AG04449 (cell line): Measurements from ENCODE around the gene TIE1.

Experiments used
- CTCF ChIA-PET: fragments of 350-600 bp; formaldehyde crosslinking; extraction: SDS; loops from one replicate; lab custom pipeline; 2021; ENCODE audit warnings: antibody characterized with exemption; lab: Yijun Ruan, JAX
- POLR2A ChIA-PET: fragments of 400-600, 350-600 bp; formaldehyde crosslinking; extraction: SDS; loops from one replicate; lab custom pipeline; 2020; ENCODE audit warnings: antibody characterized with exemption, inconsistent platforms; lab: Yijun Ruan, JAX
- DNase-seq: peaks from one replicate; pipeline ENCODE4 v3.0.0-alpha.2; 2010; ENCODE audit warnings: low read depth, low spot score
- H3K4me3 ChIP-seq: 2 replicates; pipeline ENCODE4 v1.5.1; 2011; ENCODE audit warnings: low read depth, mild to moderate bottlenecking, control low read depth, low read length
- TF ChIP-seq, protein P1 (sequence below): IDR thresholded peaks from one replicate; pipeline ENCODE4 v1.5.1; 2011; ENCODE audit warnings: mild to moderate bottlenecking, moderate library complexity, low read length, control low read depth, inconsistent platforms; ENCODE audit not compliant: insufficient read depth; ENCODE audit errors: missing control alignments

TIE1 gene

DNA sequence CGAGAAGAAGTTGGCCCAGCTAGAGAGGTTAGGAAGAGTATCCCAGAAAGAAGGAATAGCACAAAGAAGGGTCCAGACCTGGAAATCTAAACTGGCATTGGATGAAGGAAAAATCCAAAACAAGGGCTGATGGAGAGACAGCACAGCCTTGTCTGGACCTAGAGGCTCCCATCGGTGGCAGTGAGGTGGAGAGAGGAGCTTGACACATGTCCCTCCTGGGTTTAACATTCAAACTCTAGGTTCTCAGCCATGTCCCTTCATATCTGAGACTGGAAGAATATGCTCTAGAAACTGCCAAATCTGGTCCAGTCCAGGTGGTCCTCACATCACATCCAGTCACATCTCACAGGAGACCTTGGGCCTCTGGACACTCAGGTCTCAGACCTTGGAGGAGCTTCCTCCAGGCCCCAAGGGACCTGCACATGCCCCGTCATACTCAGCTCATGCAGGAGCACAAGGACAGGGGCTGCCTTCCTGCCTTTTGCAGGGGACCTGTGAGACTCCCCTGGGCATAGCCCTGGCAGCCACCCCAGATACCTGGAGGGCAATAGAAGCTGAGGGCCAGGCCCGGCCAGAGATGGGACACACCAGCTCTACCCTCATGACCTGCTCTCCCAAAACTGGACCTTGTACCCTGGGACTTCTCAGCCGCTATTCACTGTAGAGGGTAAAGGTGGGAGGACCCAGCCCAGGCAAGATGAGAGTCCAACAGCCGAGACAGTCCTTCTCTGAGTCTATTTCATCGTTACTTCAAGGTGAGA is 23.5 kb upstream of the TIE1 start:
- no peak for DNase-seq
- TF ChIP-seq, protein P1, sequence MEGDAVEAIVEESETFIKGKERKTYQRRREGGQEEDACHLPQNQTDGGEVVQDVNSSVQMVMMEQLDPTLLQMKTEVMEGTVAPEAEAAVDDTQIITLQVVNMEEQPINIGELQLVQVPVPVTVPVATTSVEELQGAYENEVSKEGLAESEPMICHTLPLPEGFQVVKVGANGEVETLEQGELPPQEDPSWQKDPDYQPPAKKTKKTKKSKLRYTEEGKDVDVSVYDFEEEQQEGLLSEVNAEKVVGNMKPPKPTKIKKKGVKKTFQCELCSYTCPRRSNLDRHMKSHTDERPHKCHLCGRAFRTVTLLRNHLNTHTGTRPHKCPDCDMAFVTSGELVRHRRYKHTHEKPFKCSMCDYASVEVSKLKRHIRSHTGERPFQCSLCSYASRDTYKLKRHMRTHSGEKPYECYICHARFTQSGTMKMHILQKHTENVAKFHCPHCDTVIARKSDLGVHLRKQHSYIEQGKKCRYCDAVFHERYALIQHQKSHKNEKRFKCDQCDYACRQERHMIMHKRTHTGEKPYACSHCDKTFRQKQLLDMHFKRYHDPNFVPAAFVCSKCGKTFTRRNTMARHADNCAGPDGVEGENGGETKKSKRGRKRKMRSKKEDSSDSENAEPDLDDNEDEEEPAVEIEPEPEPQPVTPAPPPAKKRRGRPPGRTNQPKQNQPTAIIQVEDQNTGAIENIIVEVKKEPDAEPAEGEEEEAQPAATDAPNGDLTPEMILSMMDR, result no peak
- CTCF ChIA-PET, result no interaction called here
- POLR2A ChIA-PET, result interaction anchor here (0.5 kb wide), 1 partner anchor 18 kb away, joined by 3 read pairs; no protein-coding TSS in a partner anchor
- no peak overlapping the region for H3K4me3 ChIP-seq

DNA sequence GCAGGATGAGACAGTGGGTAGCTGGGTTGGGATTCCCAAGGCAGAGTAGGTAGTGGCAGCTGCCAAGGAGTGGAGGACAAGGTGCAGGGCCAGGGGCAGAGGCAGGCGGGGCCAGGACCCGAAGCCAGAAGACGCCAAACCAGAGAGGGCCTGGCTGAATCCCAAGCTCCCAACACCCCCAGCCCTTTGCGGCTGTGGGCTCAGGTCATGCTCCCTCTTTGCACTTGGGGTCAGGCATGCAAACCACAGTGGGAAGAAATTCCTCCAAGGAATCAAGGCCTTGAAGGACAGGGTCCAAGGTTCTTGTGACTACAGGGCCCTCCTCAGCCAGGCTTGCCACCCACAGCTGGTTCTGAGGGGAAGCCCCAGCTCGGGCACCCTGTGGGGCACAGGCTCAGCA is 21.6 kb upstream of the TIE1 start:
- ChIA-PET POLR2A (no interaction called here), CTCF (no interaction called here)
- no peak for DNase-seq
- TF ChIP-seq, protein P1, result no peak
- H3K4me3 ChIP-seq, result no peak overlapping the region

DNA sequence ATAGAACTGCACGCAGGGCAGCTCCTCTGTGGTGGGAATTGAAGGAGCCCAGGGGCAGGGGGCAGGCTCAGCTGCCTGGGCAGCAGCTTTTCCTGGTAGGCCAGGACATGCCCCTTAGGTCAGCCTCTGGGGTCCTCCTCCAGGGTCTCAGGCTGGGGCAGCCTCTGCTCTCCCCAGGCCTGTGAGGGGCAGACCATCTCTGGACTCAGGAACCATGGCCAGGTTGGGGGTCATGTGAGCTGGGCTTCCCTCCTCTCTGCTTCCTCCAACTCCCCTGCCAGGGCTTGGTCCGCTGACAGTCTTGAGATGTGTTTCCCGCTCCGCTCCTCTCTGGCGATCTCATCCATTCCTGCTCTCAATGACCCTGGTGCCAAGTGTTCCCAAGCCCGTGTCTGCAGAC is 21.1 kb upstream of the TIE1 start:
- ChIA-PET CTCF (interaction anchor here (0.7 to 1.1 kb wide), 2 partner anchors 9 to 78 kb away, joined by 3 read pairs; no protein-coding TSS in a partner anchor), POLR2A (no interaction called here)
- no peak overlapping the region for H3K4me3 ChIP-seq
- DNase-seq, result no peak
- TF ChIP-seq, protein P1, result no peak

DNA sequence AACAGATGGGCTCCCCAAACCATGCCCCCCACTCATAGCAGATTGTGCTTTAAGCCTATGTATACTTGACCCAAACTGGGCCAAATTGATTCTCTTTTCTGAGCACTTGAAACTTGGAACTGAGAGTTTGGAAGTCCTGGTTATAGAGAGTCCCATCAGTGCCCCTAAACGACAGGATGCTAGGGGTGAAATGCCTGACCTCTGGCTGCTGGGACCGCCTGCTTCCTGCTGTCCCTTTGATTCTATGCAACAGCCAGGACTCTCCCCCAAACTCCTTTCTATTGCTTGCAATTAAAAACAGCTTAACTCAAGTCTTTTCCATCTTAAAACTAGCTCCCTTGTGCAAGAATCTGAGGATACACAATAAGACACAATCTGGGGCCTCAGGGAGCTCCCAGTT is 20.1 kb upstream of the TIE1 start:
- TF ChIP-seq, protein P1, result no peak
- ChIA-PET CTCF (interaction anchor here (1.1 kb wide), 1 partner anchor 8 kb away, joined by 3 read pairs; no protein-coding TSS in a partner anchor), POLR2A (no interaction called here)
- DNase-seq, result no peak
- H3K4me3 ChIP-seq, result no peak overlapping the region

DNA sequence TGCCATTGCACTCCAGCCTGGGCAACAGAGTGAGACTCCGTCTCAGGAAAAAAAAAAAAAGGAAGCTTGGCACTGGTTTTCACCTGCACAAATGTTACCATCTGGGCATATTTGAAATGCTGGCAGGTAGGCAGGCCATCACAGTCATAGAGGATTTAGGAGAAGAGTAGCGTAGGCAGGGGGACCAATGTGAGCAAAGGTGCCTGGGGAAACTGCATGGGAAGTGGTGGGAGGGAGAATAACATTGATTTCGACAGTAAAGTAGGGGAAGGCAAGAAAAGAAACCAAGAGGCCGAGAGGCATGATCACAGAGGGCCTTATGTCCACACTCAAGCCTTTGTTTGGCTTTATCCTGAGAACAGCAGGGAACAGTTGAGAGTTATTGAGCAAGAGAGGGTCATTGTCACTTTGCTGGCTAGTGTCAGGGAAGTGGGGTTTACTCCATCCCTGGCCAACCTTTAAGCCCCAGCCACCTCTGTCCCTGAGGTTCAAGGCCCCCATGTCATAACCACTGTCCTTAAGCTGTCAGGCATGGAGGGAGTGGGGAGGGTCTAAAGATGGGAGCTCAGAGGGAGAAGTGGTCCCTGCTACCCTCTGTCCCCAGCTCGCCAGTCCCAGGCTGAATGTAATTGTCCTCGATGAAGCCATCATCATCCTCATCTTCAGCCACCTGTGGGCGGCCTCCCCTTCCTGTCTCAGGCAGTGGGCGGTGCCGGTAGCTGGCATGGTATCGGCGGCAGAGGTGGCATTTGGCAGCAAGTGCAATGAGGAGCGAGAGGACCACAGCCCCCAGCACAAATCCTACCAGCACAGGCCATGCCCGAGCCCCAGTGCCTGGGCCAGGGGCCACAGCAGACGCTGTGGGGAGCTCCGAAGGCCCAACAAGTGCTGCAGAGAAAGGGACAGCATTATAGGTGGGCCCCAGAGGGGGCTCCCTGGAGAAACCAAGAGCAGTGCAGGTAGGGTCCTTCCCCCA is 18.3 kb upstream of the TIE1 start:
- POLR2A ChIA-PET, result no interaction called here
- TF ChIP-seq, protein P1, result no peak
- no peak for DNase-seq
- CTCF ChIA-PET, result interaction anchor here (1.1 kb wide), 2 partner anchors 44 to 47 kb away, joined by 3 read pairs; no protein-coding TSS in a partner anchor
- H3K4me3 ChIP-seq, result no peak overlapping the region

DNA sequence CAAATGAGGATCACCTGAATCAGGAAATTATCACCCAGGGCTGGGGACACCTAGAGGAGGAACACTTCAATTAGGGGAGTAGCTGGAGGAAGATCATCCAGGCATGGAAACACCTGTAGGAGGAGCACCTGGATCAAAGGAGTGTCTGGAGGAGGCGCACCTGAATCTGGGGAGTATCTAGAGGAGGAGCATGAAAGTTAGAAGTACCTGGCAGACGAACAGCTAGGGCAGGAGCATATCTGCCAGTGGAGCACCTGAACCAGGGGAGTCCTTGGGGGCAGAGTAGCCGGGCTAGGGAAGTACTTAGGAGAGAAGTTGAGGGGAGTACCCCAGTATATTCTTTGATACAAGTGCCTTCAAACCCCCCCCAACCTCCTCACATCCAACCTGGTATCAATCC is 16.7 kb upstream of the TIE1 start:
- TF ChIP-seq, protein P1, result no peak
- CTCF ChIA-PET, result interaction anchor here (0.8 kb wide), 1 partner anchor 9 kb away, joined by 3 read pairs; no protein-coding TSS in a partner anchor
- POLR2A ChIA-PET, result no interaction called here

More for the DNA sequence above, 16.7 kb upstream of the TIE1 start:
- H3K4me3 ChIP-seq, result no peak overlapping the region
- no peak for DNase-seq
